Mucosa of rectum (tissue), 2 donors: ENCODE measurements around the gene CHST15.
"Not testable (repeated sequence)": the region's sequence is repeated elsewhere in the genome, so short reads cannot be mapped to it uniquely, and the experiment has no call there.

Source experiments
- H3K27ac ChIP-seq, 2 donors: one replicate each; pipeline ENCODE4 v1.7.0; 2013; ENCODE audit warnings: inconsistent platforms in 2 of 2, low read depth in 2 of 2, low read length in 2 of 2
- H3K27me3 ChIP-seq, 2 donors: one replicate each; pipeline ENCODE4 v1.7.0; 2013; ENCODE audit warnings: low read length in 2 of 2; ENCODE audit not compliant: control insufficient read depth in 2 of 2, insufficient read depth in 2 of 2
- H3K36me3 ChIP-seq, 2 donors: one replicate each; pipeline ENCODE4 v1.7.0; 2013; ENCODE audit warnings: low read length in 2 of 2; ENCODE audit not compliant: control insufficient read depth in 2 of 2, insufficient read depth in 2 of 2
- H3K4me1 ChIP-seq, 2 donors: one replicate each; pipeline ENCODE4 v1.7.0; 2013; ENCODE audit warnings: low read length in 2 of 2, mild to moderate bottlenecking in 1 of 2; ENCODE audit not compliant: control insufficient read depth in 2 of 2, insufficient read depth in 2 of 2
- H3K4me3 ChIP-seq, 2 donors: one replicate each; pipeline ENCODE4 v1.7.0; 2013; ENCODE audit warnings: low read length in 2 of 2
- H3K9ac ChIP-seq, 2 donors: one replicate each; pipeline ENCODE4 v1.7.0; 2013; ENCODE audit warnings: low read length in 2 of 2, low read depth in 1 of 2, mild to moderate bottlenecking in 1 of 2
- H3K9me3 ChIP-seq, 2 donors: one replicate each; pipeline ENCODE4 v1.7.0; 2013; ENCODE audit warnings: low read length in 2 of 2; ENCODE audit not compliant: control insufficient read depth in 2 of 2
- donor health status: healthy.
- donor health status: Normal muscosa, but diverticular disease.

CHST15 gene

GRCh38 chr10:124100124-124100523, 6.7 kb upstream of the CHST15 start:
- no peaks in the 10 kb centered on the region for H3K4me1 ChIP-seq
- peaks cover 11 to 22% of the 10 kb centered on the region in 2 donors for H3K27me3 ChIP-seq
- no peak overlapping the region for H3K27ac ChIP-seq
- no peak overlapping the region for H3K4me3 ChIP-seq
- no peaks in the 10 kb centered on the region for H3K36me3 ChIP-seq
- peaks cover 0 to 4% of the 10 kb centered on the region in 2 donors for H3K9me3 ChIP-seq
- H3K9ac ChIP-seq, result no peak overlapping the region

GRCh38 chr10:124099604-124100003, 6.2 kb upstream of the CHST15 start:
- no peak overlapping the region for H3K27ac ChIP-seq
- peaks cover 15 to 22% of the 10 kb centered on the region in 2 donors for H3K27me3 ChIP-seq
- H3K9me3 ChIP-seq, result peaks cover 0 to 4% of the 10 kb centered on the region in 2 donors
- no peaks in the 10 kb centered on the region for H3K36me3 ChIP-seq
- no peak overlapping the region for H3K9ac ChIP-seq
- H3K4me3 ChIP-seq, result no peak overlapping the region
- no peaks in the 10 kb centered on the region for H3K4me1 ChIP-seq

- Histone ChIP-seq H3K27me3 (peaks cover 15 to 30% of the 10 kb centered on the region in 2 donors), H3K9me3 (peaks cover 0 to 4% of the 10 kb centered on the region in 2 donors), H3K4me1 (peaks cover 0 to 4% of the 10 kb centered on the region in 2 donors), H3K27ac (no peak overlapping the region), H3K36me3 (no peaks in the 10 kb centered on the region), H3K4me3 (no peak overlapping the region), H3K9ac (no peak overlapping the region)
These were observed 5.2 kb upstream of the CHST15 start for GRCh38 chr10:124098575-124098974.

GRCh38 chr10:124097883-124098282, 4.5 kb upstream of the CHST15 start:
- H3K9me3 ChIP-seq, result peaks cover 0 to 4% of the 10 kb centered on the region in 2 donors
- H3K9ac ChIP-seq, result no peak overlapping the region
- H3K4me1 ChIP-seq, result peaks cover 2 to 4% of the 10 kb centered on the region in 2 donors
- no peak overlapping the region for H3K4me3 ChIP-seq
- H3K36me3 ChIP-seq, result no peaks in the 10 kb centered on the region
- H3K27me3 ChIP-seq, result peaks cover 15 to 32% of the 10 kb centered on the region in 2 donors
- no peak overlapping the region for H3K27ac ChIP-seq

- H3K27ac ChIP-seq, result no peak overlapping the region
- H3K4me1 ChIP-seq, result peaks cover 2 to 4% of the 10 kb centered on the region in 2 donors
- no peaks in the 10 kb centered on the region for H3K36me3 ChIP-seq
- H3K9me3 ChIP-seq, result peaks cover 0 to 4% of the 10 kb centered on the region in 2 donors
- peaks cover 15 to 34% of the 10 kb centered on the region in 2 donors for H3K27me3 ChIP-seq
- no peak overlapping the region for H3K4me3 ChIP-seq
- no peak overlapping the region for H3K9ac ChIP-seq
These were observed 3.1 kb upstream of the CHST15 start for GRCh38 chr10:124096494-124096893.

- H3K4me1 ChIP-seq, H3K9me3 ChIP-seq, H3K4me3 ChIP-seq, H3K27ac ChIP-seq, H3K36me3 ChIP-seq, H3K9ac ChIP-seq: not testable (repeated sequence)
- H3K27me3 ChIP-seq, result peaks cover 18 to 37% of the 10 kb centered on the region in 2 donors
These were observed 2.4 kb upstream of the CHST15 start for GRCh38 chr10:124095801-124096200.

GRCh38 chr10:124095096-124095495, 1.7 kb upstream of the CHST15 start:
- Histone ChIP-seq H3K36me3 (no peaks in the 10 kb centered on the region), H3K4me1 (peaks cover 2 to 4% of the 10 kb centered on the region in 2 donors), H3K27ac (no peak overlapping the region), H3K9me3 (peaks cover 0 to 4% of the 10 kb centered on the region in 2 donors), H3K27me3 (peaks cover 22 to 41% of the 10 kb centered on the region in 2 donors), H3K4me3 (no peak overlapping the region), H3K9ac (no peak overlapping the region)

- Histone ChIP-seq H3K27me3 (peaks cover 22 to 41% of the 10 kb centered on the region in 2 donors), H3K36me3 (no peaks in the 10 kb centered on the region), H3K9ac (peak overlapping the region in 1 of 2 donors; percentile 11), H3K9me3 (peaks cover 0 to 4% of the 10 kb centered on the region in 2 donors), H3K4me1 (peaks cover 2 to 4% of the 10 kb centered on the region in 2 donors), H3K4me3 (peak overlapping the region; percentile 23 to 25), H3K27ac (peak overlapping the region; percentile 58 to 77)
These were observed 1.0 kb upstream of the CHST15 start for GRCh38 chr10:124094419-124094785.

- peaks cover 22 to 41% of the 10 kb centered on the region in 2 donors for H3K27me3 ChIP-seq
- not testable (repeated sequence) for H3K36me3 ChIP-seq
These were observed 498 bp upstream of the CHST15 start for GRCh38 chr10:124093774-124094418.

GRCh38 chr10:124092250-124092859, 1.0 kb downstream of the CHST15 start:
- Histone ChIP-seq H3K4me1 (peaks cover 5 to 6% of the 10 kb centered on the region in 2 donors), H3K27ac (peak overlapping the region; percentile 67 to 77), H3K9ac (peak overlapping the region; percentile 41 to 59), H3K27me3 (peaks cover 18 to 33% of the 10 kb centered on the region in 2 donors), H3K36me3 (no peaks in the 10 kb centered on the region), H3K4me3 (peak overlapping the region; percentile 68 to 73), H3K9me3 (peaks cover 0 to 4% of the 10 kb centered on the region in 2 donors)

More at GRCh38 chr10:124093774-124094418, 498 bp upstream of the CHST15 start:
- Histone ChIP-seq H3K27ac (peak overlapping the region; percentile 67 to 77), H3K4me3 (peak overlapping the region; percentile 45 to 65), H3K9ac (peak overlapping the region; percentile 14 to 59)
- H3K9me3 ChIP-seq, H3K4me1 ChIP-seq: not testable (repeated sequence)
